ENCODE results near the gene LDB2. TPM values are rescaled to one million over a fixed set of nuclear protein-coding genes. Genes with fewer than 3 reads are reported as not detected.

Gene LDB2
- total RNA-seq, 4 donors from 2014 or later = 48.8 to 298 (median 152) TPM

GRCh38 chr4:16668488-16668887 lies 230.0 kb downstream of the LDB2 start:
- DNase-seq = no peak
- H3K27ac ChIP-seq = peak overlapping the region; percentile 51 to 61
- H3K4me3 ChIP-seq = no peak overlapping the region
- peaks cover 5 to 11% of the 10 kb centered on the region in 2 donors for H3K4me1 ChIP-seq
- H3K36me3 ChIP-seq = no peaks in the 10 kb centered on the region
- no peaks in the 10 kb centered on the region for H3K9me3 ChIP-seq
- H3K27me3 ChIP-seq = no peaks in the 10 kb centered on the region
- no peak for TF ChIP-seq CTCF (IDR thresholded peaks at IDR 0.05)
- TF ChIP-seq POLR2A (IDR thresholded peaks at IDR 0.05) = no peak
- intact Hi-C loops (cut with DNase I; ENCODE audit: low total_unique reads) = no loop called here

- no peak for DNase-seq
- TF ChIP-seq CTCF (IDR thresholded peaks at IDR 0.05) (no peak), POLR2A (IDR thresholded peaks at IDR 0.05) (no peak)
- Histone ChIP-seq H3K4me3 (no peak overlapping the region), H3K9me3 (no peaks in the 10 kb centered on the region), H3K36me3 (no peaks in the 10 kb centered on the region), H3K27ac (no peak overlapping the region), H3K4me1 (peaks cover 5 to 9% of the 10 kb centered on the region in 2 donors), H3K27me3 (no peaks in the 10 kb centered on the region)
- intact Hi-C loops (cut with DNase I; ENCODE audit: low total_unique reads) = no loop called here
These were observed 231.0 kb downstream of the LDB2 start for GRCh38 chr4:16667464-16667863.

GRCh38 chr4:16665942-16666551 lies 232.4 kb downstream of the LDB2 start:
- no peaks in the 10 kb centered on the region for H3K36me3 ChIP-seq
- no peak for TF ChIP-seq POLR2A (IDR thresholded peaks at IDR 0.05)
- no peak for TF ChIP-seq CTCF (IDR thresholded peaks at IDR 0.05)
- H3K4me1 ChIP-seq = no peaks in the 10 kb centered on the region
- no peak overlapping the region for H3K27ac ChIP-seq
- DNase-seq = no peak
- H3K4me3 ChIP-seq = no peak overlapping the region
- H3K9me3 ChIP-seq = no peaks in the 10 kb centered on the region
- intact Hi-C loops (cut with DNase I; ENCODE audit: low total_unique reads) = no loop called here
- no peaks in the 10 kb centered on the region for H3K27me3 ChIP-seq

GRCh38 chr4:16663732-16664131 lies 234.7 kb downstream of the LDB2 start:
- intact Hi-C loops (cut with DNase I; ENCODE audit: low total_unique reads) = no loop called here
- H3K4me1 ChIP-seq = no peaks in the 10 kb centered on the region

GRCh38 chr4:16663307-16663706 lies 235.1 kb downstream of the LDB2 start:
- Histone ChIP-seq H3K27ac (no peak overlapping the region), H3K36me3 (no peaks in the 10 kb centered on the region), H3K4me3 (no peak overlapping the region), H3K9me3 (no peaks in the 10 kb centered on the region), H3K4me1 (no peaks in the 10 kb centered on the region), H3K27me3 (no peaks in the 10 kb centered on the region)
- intact Hi-C loops (cut with DNase I; ENCODE audit: low total_unique reads) = no loop called here
- no peak for TF ChIP-seq POLR2A (IDR thresholded peaks at IDR 0.05)
- no peak for TF ChIP-seq CTCF (IDR thresholded peaks at IDR 0.05)
- no peak for DNase-seq

More at GRCh38 chr4:16663732-16664131, 234.7 kb downstream of the LDB2 start:
- Histone ChIP-seq H3K27me3 (no peaks in the 10 kb centered on the region), H3K4me3 (no peak overlapping the region), H3K9me3 (no peaks in the 10 kb centered on the region), H3K36me3 (no peaks in the 10 kb centered on the region), H3K27ac (no peak overlapping the region)
- TF ChIP-seq POLR2A (IDR thresholded peaks at IDR 0.05) (no peak), CTCF (IDR thresholded peaks at IDR 0.05) (no peak)
- DNase-seq = no peak

All from uterus (tissue), 4 donors.